ENCODE measurements around the gene SMIM13.

DNA sequence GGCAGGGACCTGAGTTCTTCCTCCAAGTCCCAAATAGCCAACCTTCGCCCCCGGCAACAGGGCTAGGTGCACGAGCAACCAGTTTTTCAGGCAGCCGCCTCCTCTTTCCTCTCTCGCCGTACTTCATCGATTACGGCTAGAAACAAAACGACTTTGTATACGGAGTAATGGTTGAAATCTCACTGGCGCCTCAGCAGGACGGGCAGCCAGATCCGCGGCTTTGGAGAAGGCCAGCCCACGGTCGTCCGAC lies 333 bp upstream of the SMIM13 start:
- TF ChIP-seq CTCF (IDR thresholded peaks at IDR 0.05), result no peak
- TF ChIP-seq POLR2A (IDR thresholded peaks at IDR 0.05), result no peak

All from heart left ventricle (tissue), 13 donors.